GM12878 (cell line): ENCODE data around the gene CHST5. TPM values are rescaled to one million over a fixed set of nuclear protein-coding genes. Genes with fewer than 3 reads are reported as not detected.

Experiments
- ATAC-seq: fragments of 200-7000 bp; cut with Tn5 transposase; 3 replicates; pipeline ENCODE4 v1.9.1; 2020; ENCODE audit warnings: mild to moderate bottlenecking, moderate library complexity
- BruUV-seq: library from RNA; stranded (reverse); fragments of 400-500 nt; replicated peaks from 2 replicates; lab custom pipeline; 2021; lab: Mats Ljungman, UMichigan
- CTCF ChIA-PET: fragments of 300-600 bp; sonication (Branson Sonifier 250); formaldehyde crosslinking; extraction: SDS; loops from one replicate; lab custom pipeline; 2021; ENCODE audit warnings: inconsistent platforms; lab: Yijun Ruan, JAX
- POLR2A ChIA-PET: fragments of 350-600 bp; formaldehyde crosslinking; extraction: SDS; loops from one replicate; lab custom pipeline; 2021; ENCODE audit warnings: inconsistent platforms; lab: Charles Lee
- RAD21 ChIA-PET: fragments of 300-600 bp; sonication (Branson Sonifier 250); formaldehyde crosslinking; loops from one replicate; lab custom pipeline; 2023; ENCODE audit warnings: antibody characterized with exemption; ENCODE audit not compliant: unreplicated experiment; lab: Charles Lee
- SMC1A ChIA-PET: fragments of 300-600 bp; sonication (Branson Sonifier 250); formaldehyde crosslinking; loops from one replicate; lab custom pipeline; 2023; ENCODE audit not compliant: unreplicated experiment, uncharacterized antibody; lab: Charles Lee
- DNase-seq: peaks from one replicate; pipeline ENCODE4 v3.0.0-alpha.2; 2011; ENCODE audit warnings: low read depth, low spot score
- FAIRE-seq: peaks from 3 replicates; lab custom pipeline; 2011; peaks lifted over from hg19 to GRCh38; lab: Jason Lieb, UNC
- H2AFZ ChIP-seq: 2 replicates; pipeline ENCODE4 v1.6.0; 2011; ENCODE audit warnings: low read depth, low read length, control low read depth; ENCODE audit not compliant: control insufficient read depth
- H3K27ac ChIP-seq: 2 replicates; pipeline ENCODE4 v1.5.1; 2011; ENCODE audit warnings: control low read depth; ENCODE audit not compliant: control insufficient read depth, insufficient read depth
- H3K27me3 ChIP-seq, 2 experiments: replicated peaks in 1 of 2; 2 replicates each; pipeline versions ENCODE4 v1.6.0 to v1.6.1; 2011; ENCODE audit warnings: low read length in 1 of 2; ENCODE audit not compliant: control insufficient read depth in 2 of 2, insufficient read depth in 2 of 2
- H3K36me3 ChIP-seq, 2 experiments: 2 replicates each; pipeline ENCODE4 v1.5.1; 2011; ENCODE audit warnings: low read length in 1 of 2; ENCODE audit not compliant: control insufficient read depth in 2 of 2, insufficient read depth in 2 of 2
- H3K4me1 ChIP-seq: 2 replicates; pipeline ENCODE4 v1.6.1; 2011; ENCODE audit warnings: mild to moderate bottlenecking, low read length, moderate library complexity, mixed read lengths; ENCODE audit not compliant: control insufficient read depth, insufficient read depth
- H3K4me2 ChIP-seq: 2 replicates; pipeline ENCODE4 v1.6.0; 2011; ENCODE audit warnings: control low read depth; ENCODE audit not compliant: control insufficient read depth, insufficient read depth
- H3K4me3 ChIP-seq: fragments of 200-600 bp; sonication (generic); 2 replicates; pipeline ENCODE4 v1.5.1; 2016
- H3K79me2 ChIP-seq: 2 replicates; pipeline ENCODE4 v1.6.0; 2011; ENCODE audit warnings: low read length; ENCODE audit not compliant: control insufficient read depth, insufficient read depth
- H3K9ac ChIP-seq: 2 replicates; pipeline ENCODE4 v1.8.0; 2011; ENCODE audit warnings: low read length, control low read depth, mixed read lengths; ENCODE audit not compliant: control insufficient read depth, insufficient read depth
- H3K9me3 ChIP-seq: replicated peaks from 3 replicates; pipeline ENCODE4 v1.5.1; 2011; ENCODE audit warnings: mild to moderate bottlenecking, low read length; ENCODE audit not compliant: control insufficient read depth, insufficient read depth
- H4K20me1 ChIP-seq: 2 replicates; pipeline ENCODE4 v1.6.0; 2011; ENCODE audit not compliant: control insufficient read depth, insufficient read depth
- BCL11A ChIP-seq: IDR thresholded peaks from 2 replicates; pipeline ENCODE4 v1.6.1; 2011; ENCODE audit warnings: low read depth, low read length
- BRCA1 ChIP-seq: IDR thresholded peaks from 2 replicates; pipeline ENCODE4 v1.6.1; 2011; ENCODE audit warnings: low read depth, low read length, improper control_type of control experiment
- CBFB ChIP-seq: IDR thresholded peaks from 2 replicates; pipeline ENCODE4 v1.6.1; 2016; ENCODE audit warnings: antibody characterized with exemption, low read depth
- HDGF ChIP-seq: fragments of 450-650 bp; IDR thresholded peaks from 2 replicates; pipeline ENCODE4 v1.6.1; 2016; ENCODE audit warnings: antibody characterized with exemption
- IKZF1 ChIP-seq: fragments of 450-650 bp; conservative IDR thresholded peaks from 2 replicates; pipeline ENCODE4 v1.6.1; 2017; ENCODE audit warnings: antibody characterized with exemption, mild to moderate bottlenecking
- IKZF2 ChIP-seq, 2 experiments: fragments of 450-650 bp; IDR thresholded peaks; 2 replicates each; pipeline ENCODE4 v1.6.1; 2017; ENCODE audit warnings: mild to moderate bottlenecking in 2 of 2, moderate library complexity in 2 of 2
- KLF5 ChIP-seq: fragments of 450-650 bp; IDR thresholded peaks from 2 replicates; pipeline ENCODE4 v1.6.1; 2014; ENCODE audit warnings: mild to moderate bottlenecking; ENCODE audit not compliant: partially characterized antibody
- NR2C2 ChIP-seq: IDR thresholded peaks from 2 replicates; pipeline ENCODE4 v1.6.1; 2011; ENCODE audit warnings: borderline replicate concordance, low read depth; ENCODE audit not compliant: control insufficient read depth, insufficient read length
- RAD21 ChIP-seq: IDR thresholded peaks from 2 replicates; pipeline ENCODE4 v1.6.1; 2011; ENCODE audit warnings: mild to moderate bottlenecking, low read depth, low read length, moderate library complexity; ENCODE audit not compliant: insufficient read depth
- RAD51 ChIP-seq: fragments of 450-650 bp; IDR thresholded peaks from 2 replicates; pipeline ENCODE4 v1.6.1; 2016; ENCODE audit warnings: moderate library complexity, mild to moderate bottlenecking, inconsistent platforms
- RBBP5 ChIP-seq: fragments of 200-600 bp; sonication (generic); conservative IDR thresholded peaks from 2 replicates; pipeline ENCODE4 v1.6.1; 2016
- TCF7 ChIP-seq: IDR thresholded peaks from 2 replicates; pipeline ENCODE4 v1.6.1; 2014; ENCODE audit warnings: antibody characterized with exemption, borderline replicate concordance
- YY1 ChIP-seq: IDR thresholded peaks from 2 replicates; pipeline ENCODE4 v1.6.1; 2011; ENCODE audit warnings: low read depth, mild to moderate bottlenecking, low read length
- WGBS: methylation state at CpG from one replicate; pipeline ENCODE4 v1.1.6; 2016; ENCODE audit warnings: low lambda C conversion rate; ENCODE audit not compliant: insufficient replicate concordance, insufficient coverage; ENCODE audit errors: missing lambda C conversion rate; 5-methylcytosine and 5-hydroxymethylcytosine counted together
- in situ Hi-C: fragments of 300-500 bp; cut with MboI; formaldehyde crosslinking; loops from 9 replicates; pipeline ENCODE4 v1.14.3; 2018; ENCODE audit warnings: mixed read lengths
- intact Hi-C: fragments of 100-400 bp; cut with micrococcal nuclease; formaldehyde crosslinking; loops from one replicate; pipeline ENCODE4 v1.14.2; 2022; ENCODE audit not compliant: unreplicated experiment
- polyA plus RNA-seq, 11 experiments: library from polyadenylated mRNA; depleted of rRNA in 4 of 11; unstranded in 6 of 11; stranded (reverse) in 5 of 11; fragments of >200 nt; fragmentation: Nextera tagmentation in 4 of 11; fragmentation: Illumina TruSeq in 1 of 11; extraction: Ambion mirVana in 4 of 11; extraction: Trizol in 1 of 11; gene quantifications; 1 replicate in 1 of 11; 2 replicates in 10 of 11; pipeline versions ENCODE4 v1.2.1 to v1.2.3, GENCODE V29; 2011 to 2016; ENCODE audit warnings: inconsistent platforms in 2 of 11, missing spikeins in 2 of 11, low read depth in 1 of 11
- total RNA-seq, 4 experiments: library from RNA; depleted of rRNA in 3 of 4; stranded (reverse); fragments of >200 nt in 3 of 4; fragmentation: Illumina TruSeq in 1 of 4; extraction: Trizol in 1 of 4; gene quantifications; 2 replicates each; pipeline versions ENCODE4 v1.2.1 to v1.2.3, GENCODE V29; 2013 to 2021

CHST5 gene
- total and polyA plus RNA-seq, 10 of the 15 experiments (the other 5 are each of a cell fraction or from before 2014, with no cell fraction given): 0.04 to 0.43 (median 0.14) TPM; not detected in 6

- no peak for TF ChIP-seq BRCA1
- TF ChIP-seq HDGF: no peak
- TF ChIP-seq IKZF1: no peak
- no peak for TF ChIP-seq IKZF2 (IDR thresholded peaks at IDR 0.05)
- no peak for TF ChIP-seq TCF7
- no peak for TF ChIP-seq YY1
- no peak for TF ChIP-seq RAD51
- TF ChIP-seq BCL11A: no peak
- TF ChIP-seq KLF5: no peak
- no peak for TF ChIP-seq NR2C2
- no peak for TF ChIP-seq RAD21
- TF ChIP-seq, all 136 proteins: peak for 0
Measured at GRCh38 chr16:75559564-75560372, 23.9 kb upstream of the CHST5 start (continued).

GRCh38 chr16:75558846-75559401 is 23.0 kb upstream of the CHST5 start:
- H3K9me3 ChIP-seq: no peaks in the 10 kb centered on the region
- SMC1A ChIA-PET: interaction anchor here (0.5 to 1.6 kb wide), 3 partner anchors 11 to 138 kb away, joined by 3 to 5 read pairs (median 4); no protein-coding TSS in a partner anchor
- DNase-seq (no peak), ATAC-seq (no peak), FAIRE-seq (no peak)
- intact Hi-C loops: loop anchor here (5.0 kb wide), 2 partner anchors 42 to 203 kb away; no protein-coding TSS in a partner anchor
- BruUV-seq: no TSS peak
- peaks cover 4% of the 10 kb centered on the region; the same call in 1 of the 2 replicates for H3K4me1 ChIP-seq
- no peak overlapping the region for H3K4me2 ChIP-seq
- WGBS: 29% methylated on average over 2 of the region's 2 CpGs
- no peak overlapping the region for H3K4me3 ChIP-seq
- CTCF ChIA-PET: interaction anchor here (0.8 kb wide), 1 partner anchor 42 kb away, joined by 3 read pairs; no protein-coding TSS in a partner anchor
- no peaks in the 10 kb centered on the region for H3K36me3 ChIP-seq
- in situ Hi-C loops: no loop called here
- H3K9ac ChIP-seq: no peak overlapping the region
- POLR2A ChIA-PET: interaction anchor here (0.6 to 1.6 kb wide), 3 partner anchors 10 to 69 kb away, joined by 3 to 7 read pairs (median 4); no protein-coding TSS in a partner anchor
- H3K79me2 ChIP-seq: no peaks in the 10 kb centered on the region
- no peaks in the 10 kb centered on the region for H3K27me3 ChIP-seq
- H2AFZ ChIP-seq: no peak overlapping the region
- no peak overlapping the region for H3K27ac ChIP-seq
- TF ChIP-seq RAD21: no peak
- TF ChIP-seq CBFB: no peak
- TF ChIP-seq RBBP5: no peak
- RAD21 ChIA-PET: interaction anchor here (1.2 kb wide), 1 partner anchor 9 kb away, joined by 3 read pairs; no protein-coding TSS in a partner anchor
- no peaks in the 10 kb centered on the region for H4K20me1 ChIP-seq
